Measurements from ENCODE around the gene FTCD.

Gene FTCD

GRCh38 chr21:46131838-46132651, 23.3 kb downstream of the FTCD start:
- no peak for DNase-seq

- DNase-seq: no peak
These were observed 23.9 kb downstream of the FTCD start for GRCh38 chr21:46131588-46131837.

- no peak for DNase-seq
These were observed 24.4 kb downstream of the FTCD start for GRCh38 chr21:46130831-46131587.

- DNase-seq: no peak
These were observed 25.3 kb downstream of the FTCD start for GRCh38 chr21:46129846-46130651.

- DNase-seq: no peak
These were observed 26.3 kb downstream of the FTCD start for GRCh38 chr21:46128933-46129571.

- no peak for DNase-seq
These were observed 27.1 kb downstream of the FTCD start for GRCh38 chr21:46128106-46128932.

GRCh38 chr21:46127239-46128105, 27.9 kb downstream of the FTCD start:
- no peak for DNase-seq

- DNase-seq: no peak
These were observed 28.8 kb downstream of the FTCD start for GRCh38 chr21:46126309-46127238.

- no peak for DNase-seq
These were observed 29.5 kb downstream of the FTCD start for GRCh38 chr21:46125846-46126301.

GRCh38 chr21:46124926-46125845, 30.2 kb downstream of the FTCD start:
- DNase-seq: no peak

GRCh38 chr21:46124083-46124925, 31.1 kb downstream of the FTCD start:
- DNase-seq: no peak

- DNase-seq: no peak
These were observed 32.4 kb downstream of the FTCD start for GRCh38 chr21:46122758-46123683.

GRCh38 chr21:46122237-46122671, 33.1 kb downstream of the FTCD start:
- DNase-seq: no peak

- no peak for DNase-seq
These were observed 33.8 kb downstream of the FTCD start for GRCh38 chr21:46121286-46122221.
